Mesothelial cell of epicardium (in vitro differentiated cells): Measurements from ENCODE around the gene PLPPR3. TPM values are rescaled to one million over a fixed set of nuclear protein-coding genes. Genes with fewer than 3 reads are reported as not detected.

Experiments used
- DNase-seq, 2 experiments: peaks; one replicate each; pipeline ENCODE4 v3.0.0; 2021; ENCODE audit warnings: low spot score in 2 of 2; ENCODE audit not compliant: unreplicated experiment in 2 of 2
- H3K27ac Mint-ChIP-seq: 2 replicates; pipeline ENCODE4 v1.8.0; 2021; ENCODE audit warnings: mixed read lengths
- H3K27me3 Mint-ChIP-seq: 2 replicates; pipeline ENCODE4 v1.8.0; 2021; ENCODE audit warnings: low read depth, mixed read lengths
- H3K36me3 Mint-ChIP-seq: 2 replicates; pipeline ENCODE4 v1.8.0; 2021; ENCODE audit warnings: mixed read lengths
- H3K4me1 Mint-ChIP-seq: 2 replicates; pipeline ENCODE4 v1.8.0; 2021; ENCODE audit warnings: mixed read lengths
- H3K4me3 Mint-ChIP-seq: 2 replicates; pipeline ENCODE4 v1.8.0; 2021; ENCODE audit warnings: mild to moderate bottlenecking, moderate library complexity, mixed read lengths
- H3K9me3 Mint-ChIP-seq: 2 replicates; pipeline ENCODE4 v1.8.0; 2021; ENCODE audit warnings: mixed read lengths
- CTCF ChIP-seq: fragments of 200-600 bp; sonication (generic); IDR thresholded peaks from one replicate; pipeline ENCODE4 v1.5.0; 2021; ENCODE audit warnings: antibody characterized with exemption; ENCODE audit not compliant: unreplicated experiment
- microRNA-seq: library from miRNA; unstranded; fragments of <30 nt; microRNA quantifications from one replicate; pipeline ENCODE4 v1.2.0, GENCODE V29; 2021; ENCODE audit warnings: inconsistent platforms, mixed read lengths
- total RNA-seq: library from RNA; stranded (reverse); gene quantifications from 3 replicates; pipeline ENCODE4 v1.2.1, GENCODE V29; 2021

The PLPPR3 gene
- total RNA-seq, 1 donor from 2014 or later: 152 TPM

- H3K36me3 Mint-ChIP-seq: peaks cover 3% of the 10 kb centered on the region
- no peak for DNase-seq
- no peaks in the 10 kb centered on the region for H3K27me3 Mint-ChIP-seq
- no peak overlapping the region for H3K27ac Mint-ChIP-seq
- peaks cover 4% of the 10 kb centered on the region for H3K9me3 Mint-ChIP-seq
- TF ChIP-seq CTCF: no peak
- H3K4me3 Mint-ChIP-seq: no peak overlapping the region
- H3K4me1 Mint-ChIP-seq: no peaks in the 10 kb centered on the region
Measured at GRCh38 chr19:763181-763580, 58.6 kb downstream of the PLPPR3 start.

Small RNA genes within 50 kb of the gene (microRNA-seq; reads per million reads assigned to microRNA genes)
- gene MIR3187 (24.3 reads per million, percentile 46 among the genes with 10 or more reads in this experiment), gene MIR4745 (39.0 reads per million, percentile 55 among the genes with 10 or more reads in this experiment)

Other genes with a start within 250 kb of the PLPPR3 start
- 414 to 431 TPM (median 414 TPM) in 3 replicates for gene BSG, start 249.4 kb downstream of the PLPPR3 start, total RNA-seq
- gene HCN2, start 232.1 kb downstream of the PLPPR3 start, total RNA-seq: 1.1 to 1.6 TPM (median 1.5 TPM) in 3 replicates
- 49.5 to 56.4 TPM (median 56.4 TPM) in 3 replicates for gene POLRMT, start 188.4 kb downstream of the PLPPR3 start, total RNA-seq
- 0.25 to 0.38 TPM in 2 of 3 replicates, not detected in the other for gene FGF22, start 182.1 kb downstream of the PLPPR3 start, total RNA-seq
- gene RNF126, start 158.7 kb downstream of the PLPPR3 start, total RNA-seq: 41.6 to 47.3 TPM (median 47.1 TPM) in 3 replicates
- 64.1 to 65.5 TPM (median 64.6 TPM) in 3 replicates for gene FSTL3, start 145.6 kb downstream of the PLPPR3 start, total RNA-seq
- gene PRSS57, start 126.5 kb downstream of the PLPPR3 start, total RNA-seq: not detected in 3 replicates
- 80.5 to 87.1 TPM (median 86.9 TPM) in 3 replicates for gene PALM, start 113.0 kb downstream of the PLPPR3 start, total RNA-seq
- 1.4 to 2.2 TPM (median 1.5 TPM) in 3 replicates for gene MISP, start 70.8 kb downstream of the PLPPR3 start, total RNA-seq
- 447 to 482 TPM (median 459 TPM) in 3 replicates for gene PTBP1, start 24.5 kb downstream of the PLPPR3 start, total RNA-seq
- gene AZU1, start 5.9 kb upstream of the PLPPR3 start, total RNA-seq: 6.4 to 7.1 TPM (median 6.7 TPM) in 3 replicates
- gene PRTN3, start 19.0 kb upstream of the PLPPR3 start, total RNA-seq: 0.23 TPM in 1 of 3 replicates, not detected in the others
- not detected in 3 replicates for gene ELANE, start 30.3 kb upstream of the PLPPR3 start, total RNA-seq
- gene CFD, start 37.7 kb upstream of the PLPPR3 start, total RNA-seq: 3.2 to 3.5 TPM (median 3.4 TPM) in 3 replicates
- gene MED16, start 71.2 kb upstream of the PLPPR3 start, total RNA-seq: 79.8 to 87.8 TPM (median 80.0 TPM) in 3 replicates
- not detected in 3 replicates for gene RNU6-9, start 71.5 kb upstream of the PLPPR3 start, total RNA-seq
- 47.4 to 50.5 TPM (median 49.5 TPM) in 3 replicates for gene R3HDM4, start 91.3 kb upstream of the PLPPR3 start, total RNA-seq
- 1.0 to 1.5 TPM (median 1.1 TPM) in 3 replicates for gene KISS1R, start 95.4 kb upstream of the PLPPR3 start, total RNA-seq
- 65.9 to 72.4 TPM (median 70.6 TPM) in 3 replicates for gene ARID3A, start 104.1 kb upstream of the PLPPR3 start, total RNA-seq
- 59.3 to 65.2 TPM (median 59.4 TPM) in 3 replicates for gene WDR18, start 162.4 kb upstream of the PLPPR3 start, total RNA-seq
- gene GRIN3B, start 178.5 kb upstream of the PLPPR3 start, total RNA-seq: 0.29 to 0.36 TPM (median 0.34 TPM) in 3 replicates
- 232 to 245 TPM (median 242 TPM) in 3 replicates for gene TMEM259, start 199.2 kb upstream of the PLPPR3 start, total RNA-seq
- not detected in 3 replicates for gene RNU6-2, start 199.6 kb upstream of the PLPPR3 start, total RNA-seq
- 492 to 501 TPM (median 493 TPM) in 3 replicates for gene CNN2, start 204.7 kb upstream of the PLPPR3 start, total RNA-seq
- gene ABCA7, start 218.2 kb upstream of the PLPPR3 start, total RNA-seq: 18.0 to 22.5 TPM (median 20.1 TPM) in 3 replicates
- gene ARHGAP45, start 245.2 kb upstream of the PLPPR3 start, total RNA-seq: 2.4 to 3.8 TPM (median 3.2 TPM) in 3 replicates